GM23248 (cell line): ENCODE data around the gene PPP4R2.

Experiments used
- EZH2 ChIP-seq: fragments of 200-600 bp; sonication (generic); IDR thresholded peaks from 2 replicates; pipeline ENCODE4 v1.6.1; 2018; ENCODE audit warnings: antibody characterized with exemption, mild to moderate bottlenecking; ENCODE audit not compliant: insufficient read depth, poor library complexity, severe bottlenecking
- EZH2phosphoT487 ChIP-seq: fragments of 200-600 bp; sonication (generic); IDR thresholded peaks from 2 replicates; pipeline ENCODE4 v1.6.1; 2018; ENCODE audit warnings: antibody characterized with exemption, moderate library complexity, mild to moderate bottlenecking, low read depth; ENCODE audit not compliant: insufficient read depth

DNA sequence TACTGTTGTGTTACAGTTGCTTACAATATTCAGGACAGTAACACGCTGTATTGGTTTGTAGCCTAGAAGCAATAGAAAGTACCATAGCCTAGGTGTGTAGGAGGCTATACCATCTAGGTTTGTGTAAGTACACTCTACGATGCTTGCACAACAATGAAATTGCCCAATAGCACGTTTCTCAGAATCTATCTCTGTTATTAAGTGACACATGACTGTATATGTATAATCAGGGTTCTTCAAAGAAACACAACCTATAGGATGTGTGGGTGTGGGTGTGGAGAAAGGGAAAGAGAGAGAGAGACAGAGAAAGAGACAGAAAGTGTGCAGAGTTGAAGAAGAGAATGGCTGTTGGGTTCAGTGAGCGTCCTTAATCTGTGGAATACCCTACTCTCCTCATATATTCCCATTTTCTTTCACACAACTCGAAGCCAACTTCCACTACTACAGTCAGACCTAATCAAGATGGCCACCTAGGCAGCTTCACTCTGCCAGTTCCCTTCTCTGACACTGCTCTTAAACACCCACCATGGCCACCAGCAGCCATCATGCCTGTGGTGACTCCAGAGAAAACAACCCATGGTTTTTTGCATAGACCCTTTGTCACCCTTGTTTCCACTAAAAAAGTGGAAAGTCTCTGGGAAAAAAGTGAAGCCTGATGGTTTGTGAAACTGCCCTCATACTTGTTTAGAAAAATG lies 5.8 kb upstream of the PPP4R2 start:
- TF ChIP-seq EZH2 (no peak), EZH2phosphoT487 (no peak)
